ENCODE results near the gene MARK4. TPM values are rescaled to one million over a fixed set of nuclear protein-coding genes. Genes with fewer than 3 reads are reported as not detected.

Gene MARK4
- total RNA-seq, 1 donor from 2014 or later, result 10.7 TPM

GRCh38 chr19:45354241-45354842 is 103.3 kb downstream of the MARK4 start:
- no peak for DNase-seq (ENCODE audit: low read depth, low spot score)

Other genes starting within 250 kb of the MARK4 start
- gene RELB, start 249.8 kb upstream of the MARK4 start, total RNA-seq, result 10.7 and 12.1 TPM in 2 replicates
- 11.0 and 13.3 TPM in 2 replicates for gene CLASRP, start 212.2 kb upstream of the MARK4 start, total RNA-seq
- 0.14 and 0.26 TPM in 2 replicates for gene ZNF296, start 174.8 kb upstream of the MARK4 start, total RNA-seq
- gene GEMIN7, start 172.0 kb upstream of the MARK4 start, total RNA-seq, result 18.8 and 26.3 TPM in 2 replicates
- 23.2 and 25.4 TPM in 2 replicates for gene PPP1R37, start 158.1 kb upstream of the MARK4 start, total RNA-seq
- gene NKPD1, start 90.3 kb upstream of the MARK4 start, total RNA-seq, result 0.11 and 0.13 TPM in 2 replicates
- 8.0 and 17.2 TPM in 2 replicates for gene TRAPPC6A, start 73.0 kb upstream of the MARK4 start, total RNA-seq
- gene BLOC1S3, start 72.5 kb upstream of the MARK4 start, total RNA-seq, result 3.5 and 4.2 TPM in 2 replicates
- gene EXOC3L2, start 5.9 kb upstream of the MARK4 start, total RNA-seq, result 0.63 and 1.6 TPM in 2 replicates
- not detected in 2 replicates for gene CKM, start 71.6 kb downstream of the MARK4 start, total RNA-seq
- gene KLC3, start 89.5 kb downstream of the MARK4 start, total RNA-seq, result 0.07 TPM in 2 replicates
- 32.6 and 39.4 TPM in 2 replicates for gene ERCC2, start 119.3 kb downstream of the MARK4 start, total RNA-seq
- 8.2 and 8.6 TPM in 2 replicates for gene PPP1R13L, start 153.8 kb downstream of the MARK4 start, total RNA-seq
- gene POLR1G, start 155.4 kb downstream of the MARK4 start, total RNA-seq, result 27.3 and 30.1 TPM in 2 replicates
- gene ERCC1, start 172.6 kb downstream of the MARK4 start, total RNA-seq, result 86.3 and 157 TPM in 2 replicates
- gene FOSB, start 216.7 kb downstream of the MARK4 start, total RNA-seq, result 0.33 and 1.9 TPM in 2 replicates
- gene RTN2, start 245.8 kb downstream of the MARK4 start, total RNA-seq, result 4.1 and 8.7 TPM in 2 replicates
- 0.92 and 3.0 TPM in 2 replicates for gene PPM1N, start 247.2 kb downstream of the MARK4 start, total RNA-seq

Measured in pulmonary artery endothelial cell (primary cell).